Neural progenitor cell (in vitro differentiated cells): ENCODE measurements around the gene VSX1. TPM values are rescaled to one million over a fixed set of nuclear protein-coding genes. Genes with fewer than 3 reads are reported as not detected.

Experiments
- DNase-seq: peaks from one replicate; pipeline ENCODE4 v3.0.0-alpha.2; 2016; ENCODE audit warnings: low spot score
- H2AFZ ChIP-seq: fragments of 200-600 bp; sonication (generic); replicated peaks from 2 replicates; pipeline ENCODE4 v1.6.1; 2016; ENCODE audit warnings: antibody characterized with exemption
- H3F3A ChIP-seq: fragments of 200-600 bp; sonication (generic); 2 replicates; pipeline ENCODE4 v1.6.1; 2016; ENCODE audit warnings: antibody characterized with exemption, low read depth
- H3K27ac ChIP-seq: fragments of 200-600 bp; sonication (generic); 2 replicates; pipeline ENCODE4 v1.5.1; 2016; ENCODE audit warnings: mild to moderate bottlenecking
- H3K27me3 ChIP-seq: fragments of 200-600 bp; sonication (generic); 2 replicates; pipeline ENCODE4 v1.6.1; 2016; ENCODE audit warnings: mild to moderate bottlenecking, moderate library complexity
- H3K36me3 ChIP-seq: fragments of 200-600 bp; sonication (generic); 2 replicates; pipeline ENCODE4 v1.5.1; 2016
- H3K4me1 ChIP-seq: fragments of 200-600 bp; sonication (generic); 2 replicates; pipeline ENCODE4 v1.6.1; 2016; ENCODE audit warnings: mixed run types
- H3K4me2 ChIP-seq: fragments of 200-600 bp; sonication (generic); 2 replicates; pipeline ENCODE4 v1.6.1; 2016
- H3K4me3 ChIP-seq: fragments of 200-600 bp; sonication (generic); 2 replicates; pipeline ENCODE4 v1.5.1; 2016
- H3K79me2 ChIP-seq: fragments of 200-600 bp; sonication (generic); 2 replicates; pipeline ENCODE4 v1.6.1; 2016; ENCODE audit warnings: low read depth
- H3K9ac ChIP-seq: fragments of 200-600 bp; sonication (generic); 2 replicates; pipeline ENCODE4 v1.6.1; 2016
- H3K9me3 ChIP-seq: fragments of 200-600 bp; sonication (generic); 2 replicates; pipeline ENCODE4 v1.5.1; 2016; ENCODE audit warnings: low read depth
- H4K20me1 ChIP-seq: fragments of 200-600 bp; sonication (generic); 2 replicates; pipeline ENCODE4 v1.6.1; 2016; ENCODE audit warnings: low read depth
- H3K27ac Mint-ChIP-seq: 3 replicates; pipeline ENCODE4 v1.8.0; 2021; ENCODE audit warnings: mixed read lengths
- H3K27me3 Mint-ChIP-seq: 2 replicates; pipeline ENCODE4 v1.8.0; 2022; ENCODE audit warnings: low read depth, mild to moderate bottlenecking, inconsistent platforms, moderate library complexity, mixed read lengths; ENCODE audit not compliant: insufficient read depth
- H3K36me3 Mint-ChIP-seq: 3 replicates; pipeline ENCODE4 v1.8.0; 2021; ENCODE audit warnings: mixed read lengths
- H3K4me1 Mint-ChIP-seq: 3 replicates; pipeline ENCODE4 v1.8.0; 2021; ENCODE audit warnings: mixed read lengths
- H3K4me3 Mint-ChIP-seq: 3 replicates; pipeline ENCODE4 v1.8.0; 2021; ENCODE audit warnings: mild to moderate bottlenecking, moderate library complexity, mixed read lengths
- H3K9me3 Mint-ChIP-seq: 3 replicates; pipeline ENCODE4 v1.8.0; 2020; ENCODE audit warnings: mixed read lengths
- CTCF ChIP-seq: fragments of 200-600 bp; sonication (generic); IDR thresholded peaks from 2 replicates; pipeline ENCODE4 v1.5.1; 2017; ENCODE audit warnings: antibody characterized with exemption, mild to moderate bottlenecking
- EZH2 ChIP-seq: fragments of 200-600 bp; sonication (generic); IDR thresholded peaks from 2 replicates; pipeline ENCODE4 v1.6.1; 2017; ENCODE audit warnings: antibody characterized with exemption, mild to moderate bottlenecking, moderate library complexity
- EZH2phosphoT487 ChIP-seq: fragments of 200-600 bp; sonication (generic); IDR thresholded peaks from 2 replicates; pipeline ENCODE4 v1.6.1; 2017; ENCODE audit warnings: antibody characterized with exemption
- total RNA-seq: library from RNA; depleted of rRNA; stranded (reverse); fragments of >200 nt; gene quantifications from 2 replicates; pipeline ENCODE4 v1.2.3, GENCODE V29; 2015; ENCODE audit warnings: low replicate concordance

Gene VSX1
- total RNA-seq, 1 donor from 2014 or later = not detected

- H3K27me3 ChIP-seq = peaks cover 100% of the 10 kb centered on the region
- peaks cover 7% of the 10 kb centered on the region for H3K4me1 ChIP-seq
- DNase-seq = no peak
- Mint-ChIP-seq H3K36me3 (no peaks in the 10 kb centered on the region), H3K4me3 (peak overlapping the region; percentile 18), H3K27me3 (peaks cover 29% of the 10 kb centered on the region), H3K4me1 (peaks cover 17% of the 10 kb centered on the region), H3K27ac (no peak overlapping the region), H3K9me3 (no peaks in the 10 kb centered on the region)
- H3K4me2 ChIP-seq = peak overlapping the region; percentile 50
- TF ChIP-seq EZH2 (no peak), EZH2phosphoT487 (no peak), CTCF (no peak)
- H3K9me3 ChIP-seq = no peaks in the 10 kb centered on the region
- peaks cover 20% of the 10 kb centered on the region for H3F3A ChIP-seq
- no peak overlapping the region for H2AFZ ChIP-seq
- H3K9ac ChIP-seq = no peak overlapping the region
- H3K27ac ChIP-seq = no peak overlapping the region
- H3K36me3 ChIP-seq = no peaks in the 10 kb centered on the region
- no peaks in the 10 kb centered on the region for H3K79me2 ChIP-seq
- peaks cover 10% of the 10 kb centered on the region for H4K20me1 ChIP-seq
- H3K4me3 ChIP-seq = no peak overlapping the region
Measured at GRCh38 chr20:25065072-25065624, 16.8 kb downstream of the VSX1 start.

GRCh38 chr20:25064561-25065071, 17.3 kb downstream of the VSX1 start:
- peak; percentile 11 for DNase-seq

GRCh38 chr20:25063981-25064380, 18.0 kb downstream of the VSX1 start:
- Histone ChIP-seq H2AFZ (no peak overlapping the region), H3K4me1 (peaks cover 7% of the 10 kb centered on the region), H4K20me1 (peaks cover 16% of the 10 kb centered on the region), H3K79me2 (no peaks in the 10 kb centered on the region), H3K27ac (no peak overlapping the region), H3K9me3 (no peaks in the 10 kb centered on the region), H3K4me2 (no peak overlapping the region), H3K36me3 (no peaks in the 10 kb centered on the region), H3K9ac (no peak overlapping the region), H3K27me3 (peaks cover 100% of the 10 kb centered on the region), H3K4me3 (no peak overlapping the region), H3F3A (peaks cover 20% of the 10 kb centered on the region)
- Mint-ChIP-seq H3K36me3 (no peaks in the 10 kb centered on the region), H3K4me1 (peaks cover 23% of the 10 kb centered on the region), H3K9me3 (no peaks in the 10 kb centered on the region), H3K4me3 (no peak overlapping the region), H3K27me3 (peaks cover 39% of the 10 kb centered on the region), H3K27ac (no peak overlapping the region)
- TF ChIP-seq CTCF = no peak
- TF ChIP-seq EZH2phosphoT487 = no peak
- TF ChIP-seq EZH2 = no peak
- no peak for DNase-seq

More at GRCh38 chr20:25064561-25065071, 17.3 kb downstream of the VSX1 start:
- Histone ChIP-seq H3K36me3 (no peaks in the 10 kb centered on the region), H2AFZ (no peak overlapping the region), H3K27me3 (peaks cover 100% of the 10 kb centered on the region), H3K9ac (no peak overlapping the region), H3K9me3 (no peaks in the 10 kb centered on the region), H3F3A (peaks cover 20% of the 10 kb centered on the region), H3K4me3 (no peak overlapping the region), H3K4me1 (peaks cover 7% of the 10 kb centered on the region), H3K27ac (no peak overlapping the region), H3K4me2 (no peak overlapping the region), H4K20me1 (peaks cover 10% of the 10 kb centered on the region), H3K79me2 (no peaks in the 10 kb centered on the region)
- H3K27me3 Mint-ChIP-seq = peaks cover 33% of the 10 kb centered on the region
- peaks cover 18% of the 10 kb centered on the region for H3K4me1 Mint-ChIP-seq
- peak overlapping the region; percentile 24 for H3K4me3 Mint-ChIP-seq
- no peaks in the 10 kb centered on the region for H3K9me3 Mint-ChIP-seq
- no peak overlapping the region for H3K27ac Mint-ChIP-seq
- H3K36me3 Mint-ChIP-seq = no peaks in the 10 kb centered on the region
- TF ChIP-seq CTCF (no peak), EZH2 (no peak)
